Nephron progenitor cell (in vitro differentiated cells): Measurements from ENCODE around the gene CABS1.

Experiments
- DNase-seq: peaks from one replicate; pipeline ENCODE4 v3.0.0; 2021
- H3K27ac Mint-ChIP-seq: 2 replicates; pipeline ENCODE4 v1.8.0; 2021; ENCODE audit warnings: mild to moderate bottlenecking, moderate library complexity, mixed read lengths
- H3K27me3 Mint-ChIP-seq: 2 replicates; pipeline ENCODE4 v1.8.0; 2021; ENCODE audit warnings: mild to moderate bottlenecking, low read depth, mixed read lengths; ENCODE audit not compliant: poor library complexity
- H3K36me3 Mint-ChIP-seq: 2 replicates; pipeline ENCODE4 v1.8.0; 2021; ENCODE audit warnings: low read depth, mixed read lengths
- H3K4me1 Mint-ChIP-seq: 2 replicates; pipeline ENCODE4 v1.8.0; 2021; ENCODE audit warnings: mixed read lengths
- H3K4me3 Mint-ChIP-seq: 2 replicates; pipeline ENCODE4 v1.8.0; 2021; ENCODE audit warnings: mild to moderate bottlenecking, moderate library complexity, mixed read lengths
- H3K9me3 Mint-ChIP-seq: 2 replicates; pipeline ENCODE4 v1.8.0; 2021; ENCODE audit warnings: mild to moderate bottlenecking, moderate library complexity, mixed read lengths
- CTCF ChIP-seq: fragments of 200-600 bp; sonication (generic); IDR thresholded peaks from 2 replicates; pipeline ENCODE4 v1.5.0; 2021; ENCODE audit warnings: antibody characterized with exemption

The CABS1 gene

GRCh38 chr4:70364002-70364401 lies 29.2 kb downstream of the CABS1 start:
- Mint-ChIP-seq H3K36me3 (no peaks in the 10 kb centered on the region), H3K9me3 (no peaks in the 10 kb centered on the region), H3K27me3 (peaks cover 5% of the 10 kb centered on the region), H3K4me3 (no peak overlapping the region), H3K27ac (no peak overlapping the region), H3K4me1 (no peaks in the 10 kb centered on the region)
- no peak for DNase-seq
- TF ChIP-seq CTCF: no peak

GRCh38 chr4:70365479-70365878 lies 30.7 kb downstream of the CABS1 start:
- Mint-ChIP-seq H3K9me3 (no peaks in the 10 kb centered on the region), H3K27me3 (peaks cover 5% of the 10 kb centered on the region), H3K36me3 (no peaks in the 10 kb centered on the region), H3K27ac (no peak overlapping the region), H3K4me3 (no peak overlapping the region), H3K4me1 (no peaks in the 10 kb centered on the region)
- TF ChIP-seq CTCF: no peak
- DNase-seq: no peak

- Mint-ChIP-seq H3K27me3 (peaks cover 5% of the 10 kb centered on the region), H3K4me3 (no peak overlapping the region), H3K27ac (no peak overlapping the region), H3K9me3 (no peaks in the 10 kb centered on the region), H3K36me3 (no peaks in the 10 kb centered on the region), H3K4me1 (no peaks in the 10 kb centered on the region)
- no peak for DNase-seq
- no peak for TF ChIP-seq CTCF
Measured at GRCh38 chr4:70367813-70368212, 33.0 kb downstream of the CABS1 start.

GRCh38 chr4:70371987-70372386 lies 37.2 kb downstream of the CABS1 start:
- Mint-ChIP-seq H3K4me1 (no peaks in the 10 kb centered on the region), H3K36me3 (no peaks in the 10 kb centered on the region), H3K9me3 (no peaks in the 10 kb centered on the region), H3K4me3 (no peak overlapping the region), H3K27me3 (no peaks in the 10 kb centered on the region), H3K27ac (no peak overlapping the region)
- DNase-seq: no peak
- no peak for TF ChIP-seq CTCF

- no peak overlapping the region for H3K4me3 Mint-ChIP-seq
- no peaks in the 10 kb centered on the region for H3K27me3 Mint-ChIP-seq
- H3K9me3 Mint-ChIP-seq: no peaks in the 10 kb centered on the region
- no peaks in the 10 kb centered on the region for H3K36me3 Mint-ChIP-seq
- H3K4me1 Mint-ChIP-seq: no peaks in the 10 kb centered on the region
- DNase-seq: no peak
- H3K27ac Mint-ChIP-seq: no peak overlapping the region
- no peak for TF ChIP-seq CTCF
Measured at GRCh38 chr4:70372760-70373159, 38.0 kb downstream of the CABS1 start.

- Mint-ChIP-seq H3K27ac (no peak overlapping the region), H3K27me3 (no peaks in the 10 kb centered on the region), H3K4me1 (no peaks in the 10 kb centered on the region), H3K4me3 (no peak overlapping the region), H3K36me3 (no peaks in the 10 kb centered on the region), H3K9me3 (no peaks in the 10 kb centered on the region)
- TF ChIP-seq CTCF: no peak
- DNase-seq: no peak
Measured at GRCh38 chr4:70380578-70380977, 45.8 kb downstream of the CABS1 start.
